Activated CD4-positive, alpha-beta T cell treated with anti-CD3 and anti-CD28 coated beads, Interleukin-2, Interleukin-4, amounts not matched to agents 100 ng/mL and 50 ng/mL, durations not matched to agents 16 hours and 8 hours (primary cell): ENCODE measurements around the gene FIBCD1.

ENCODE experiments used
- DNase-seq: peaks from one replicate; pipeline ENCODE4 v3.0.0-alpha.2; 2020; ENCODE audit warnings: low spot score

Gene FIBCD1

GRCh38 chr9:130935648-130936271 is 3.3 kb downstream of the FIBCD1 start:
- no peak for DNase-seq

- no peak for DNase-seq
Observed at GRCh38 chr9:130934702-130935647, 4.1 kb downstream of the FIBCD1 start.

- no peak for DNase-seq
Observed at GRCh38 chr9:130934246-130934645, 4.8 kb downstream of the FIBCD1 start.

GRCh38 chr9:130933114-130934046 is 5.7 kb downstream of the FIBCD1 start:
- DNase-seq: no peak

GRCh38 chr9:130932255-130933079 is 6.6 kb downstream of the FIBCD1 start:
- no peak for DNase-seq

GRCh38 chr9:130931508-130932254 is 7.4 kb downstream of the FIBCD1 start:
- DNase-seq: no peak

- DNase-seq: no peak
Observed at GRCh38 chr9:130930804-130931349, 8.2 kb downstream of the FIBCD1 start.

- DNase-seq: no peak
Observed at GRCh38 chr9:130930132-130930803, 8.8 kb downstream of the FIBCD1 start.

- DNase-seq: no peak
Observed at GRCh38 chr9:130929571-130930038, 9.4 kb downstream of the FIBCD1 start.

- DNase-seq: no peak
Observed at GRCh38 chr9:130927995-130928900, 10.8 kb downstream of the FIBCD1 start.

- DNase-seq: no peak
Observed at GRCh38 chr9:130927338-130927737, 11.7 kb downstream of the FIBCD1 start.

GRCh38 chr9:130925050-130925678 is 13.9 kb downstream of the FIBCD1 start:
- no peak for DNase-seq

GRCh38 chr9:130924448-130924788 is 14.6 kb downstream of the FIBCD1 start:
- DNase-seq: no peak

GRCh38 chr9:130923611-130924447 is 15.2 kb downstream of the FIBCD1 start:
- no peak for DNase-seq

GRCh38 chr9:130922893-130923610 is 16.0 kb downstream of the FIBCD1 start:
- no peak for DNase-seq
